Stimulated activated CD8-positive, alpha-beta memory T cell treated with anti-CD3 and anti-CD28 coated beads, Interleukin-7, amount 100 ng/mL, for 24 hours (primary cell): Measurements from ENCODE around the gene TM4SF20.

Source experiments
- DNase-seq: peaks from one replicate; pipeline ENCODE4 v3.0.0-alpha.2; 2020; ENCODE audit warnings: low read depth

Gene TM4SF20

GRCh38 chr2:227320305-227321094 lies 58.6 kb downstream of the TM4SF20 start:
- no peak for DNase-seq

- no peak for DNase-seq
Observed at GRCh38 chr2:227317834-227318233, 61.3 kb downstream of the TM4SF20 start.

- DNase-seq: no peak
Observed at GRCh38 chr2:227313310-227313709, 65.8 kb downstream of the TM4SF20 start.

GRCh38 chr2:227312579-227312978 lies 66.5 kb downstream of the TM4SF20 start:
- no peak for DNase-seq
